ENCODE measurements around the gene ANKRD66. TPM values are rescaled to one million over a fixed set of nuclear protein-coding genes. Genes with fewer than 3 reads are reported as not detected.

Gene ANKRD66
- total RNA-seq, 3 donors from 2014 or later, result not detected

- no peak for DNase-seq
- H3K4me3 Mint-ChIP-seq, result no peak overlapping the region
- H3K4me1 Mint-ChIP-seq (ENCODE audit: low read depth), result no peaks in the 10 kb centered on the region
- no peak for ATAC-seq
- no peaks in the 10 kb centered on the region for H3K9me3 Mint-ChIP-seq
- H3K27me3 Mint-ChIP-seq (ENCODE audit: low read depth), result peaks cover 2% of the 10 kb centered on the region
- no peaks in the 10 kb centered on the region for H3K36me3 Mint-ChIP-seq (ENCODE audit: insufficient read depth)
Measured at GRCh38 chr6:46792635-46793034, 45.9 kb downstream of the ANKRD66 start.

- DNase-seq (no peak), ATAC-seq (no peak)
- Mint-ChIP-seq H3K4me3 (no peak within 1 kb of the TSS), H3K27me3 (ENCODE audit: low read depth) (peaks cover 2% of the 10 kb centered on the region), H3K4me1 (ENCODE audit: low read depth) (no peaks in the 10 kb centered on the region), H3K9me3 (no peaks in the 10 kb centered on the region), H3K36me3 (ENCODE audit: insufficient read depth) (no peaks in the 10 kb centered on the region)
Measured at GRCh38 chr6:46793138-46793537, 46.4 kb downstream of the ANKRD66 start, which contains the start of gene MEP1A. MEP1A (plus strand) TSS chr6:46793389; CDS start chr6:46793399, 10 bp downstream.

GRCh38 chr6:46794068-46794467, 47.3 kb downstream of the ANKRD66 start:
- no peak for DNase-seq
- Mint-ChIP-seq H3K4me1 (ENCODE audit: low read depth) (no peaks in the 10 kb centered on the region), H3K27me3 (ENCODE audit: low read depth) (peaks cover 2% of the 10 kb centered on the region), H3K9me3 (no peaks in the 10 kb centered on the region), H3K4me3 (no peak overlapping the region), H3K36me3 (ENCODE audit: insufficient read depth) (no peaks in the 10 kb centered on the region)
- no peak for ATAC-seq

GRCh38 chr6:46795816-46796215, 49.1 kb downstream of the ANKRD66 start:
- Mint-ChIP-seq H3K4me1 (ENCODE audit: low read depth) (no peaks in the 10 kb centered on the region), H3K27me3 (ENCODE audit: low read depth) (no peaks in the 10 kb centered on the region), H3K36me3 (ENCODE audit: insufficient read depth) (no peaks in the 10 kb centered on the region), H3K4me3 (no peak overlapping the region), H3K9me3 (no peaks in the 10 kb centered on the region)
- no peak for ATAC-seq
- DNase-seq, result no peak

GRCh38 chr6:46796848-46797580, 50.3 kb downstream of the ANKRD66 start:
- Mint-ChIP-seq H3K9me3 (no peaks in the 10 kb centered on the region), H3K36me3 (ENCODE audit: insufficient read depth) (no peaks in the 10 kb centered on the region), H3K27me3 (ENCODE audit: low read depth) (no peaks in the 10 kb centered on the region), H3K4me3 (no peak overlapping the region), H3K4me1 (ENCODE audit: low read depth) (no peaks in the 10 kb centered on the region)
- ATAC-seq, result no peak
- DNase-seq, result no peak

GRCh38 chr6:46799657-46800056, 52.9 kb downstream of the ANKRD66 start:
- Mint-ChIP-seq H3K4me1 (ENCODE audit: low read depth) (no peaks in the 10 kb centered on the region), H3K4me3 (no peak overlapping the region), H3K27me3 (ENCODE audit: low read depth) (peaks cover 3% of the 10 kb centered on the region), H3K9me3 (no peaks in the 10 kb centered on the region), H3K36me3 (ENCODE audit: insufficient read depth) (no peaks in the 10 kb centered on the region)
- DNase-seq (no peak), ATAC-seq (no peak)

GRCh38 chr6:46808806-46809205, 62.1 kb downstream of the ANKRD66 start:
- H3K4me3 Mint-ChIP-seq, result no peak overlapping the region

More at GRCh38 chr6:46808806-46809205, 62.1 kb downstream of the ANKRD66 start:
- DNase-seq, result no peak
- H3K27me3 Mint-ChIP-seq (ENCODE audit: low read depth), result peaks cover 21% of the 10 kb centered on the region
- H3K36me3 Mint-ChIP-seq (ENCODE audit: insufficient read depth), result no peaks in the 10 kb centered on the region
- H3K9me3 Mint-ChIP-seq, result peaks cover 4% of the 10 kb centered on the region
- ATAC-seq, result no peak
- no peaks in the 10 kb centered on the region for H3K4me1 Mint-ChIP-seq (ENCODE audit: low read depth)

Other genes with a start within 250 kb of the ANKRD66 start
- not detected for gene CYP39A1, start 94.1 kb upstream of the ANKRD66 start, total RNA-seq
- under 1 TPM in 2 of 3 donors, not detected in 1; 0.30 to 0.35 TPM for gene SLC25A27, start 94.0 kb upstream of the ANKRD66 start, total RNA-seq
- not detected for gene TDRD6, start 59.0 kb upstream of the ANKRD66 start, total RNA-seq
- gene PLA2G7, start 11.6 kb upstream of the ANKRD66 start, total RNA-seq, result not detected
- not detected for gene MEP1A, start 46.5 kb downstream of the ANKRD66 start, total RNA-seq
- gene ADGRF5, start 175.0 kb downstream of the ANKRD66 start, total RNA-seq, result under 1 TPM; 0.03 to 0.14 (median 0.11) TPM

All from activated T-cell treated with anti-CD3 and anti-CD28 coated beads, Interleukin-2, amount 50 U/mL, for 4 hours (primary cell).